Nephron (organoid): Measurements from ENCODE around the gene SMIM13.
A peak's percentile ranks its signal among the peaks of the same experiment; 100 is the strongest.

Experiments used
- H3K27ac Mint-ChIP-seq, 3 experiments: 2 replicates each; pipeline ENCODE4 v1.8.0; 2020; ENCODE audit warnings: mixed read lengths in 3 of 3, mild to moderate bottlenecking in 2 of 3, moderate library complexity in 1 of 3
- H3K27me3 Mint-ChIP-seq: 2 replicates; pipeline ENCODE4 v1.8.0; 2021; ENCODE audit warnings: low read depth, mild to moderate bottlenecking, moderate library complexity, mixed read lengths
- H3K36me3 Mint-ChIP-seq: 2 replicates; pipeline ENCODE4 v1.8.0; 2020; ENCODE audit warnings: low read depth, mixed read lengths
- H3K4me1 Mint-ChIP-seq: 2 replicates; pipeline ENCODE4 v1.8.0; 2020; ENCODE audit warnings: mixed read lengths
- H3K4me3 Mint-ChIP-seq, 3 experiments: 2 replicates each; pipeline ENCODE4 v1.8.0; 2020; ENCODE audit warnings: mild to moderate bottlenecking in 3 of 3, mixed read lengths in 3 of 3, moderate library complexity in 2 of 3
- H3K9me3 Mint-ChIP-seq: 2 replicates; pipeline ENCODE4 v1.8.0; 2020; ENCODE audit warnings: mixed read lengths
- TF ChIP-seq, protein P1 (sequence below), 3 experiments: fragments of 200-600 bp; sonication (generic); IDR thresholded peaks; one replicate each; pipeline ENCODE4 v1.5.0; 2021; ENCODE audit warnings: antibody characterized with exemption in 3 of 3; ENCODE audit not compliant: unreplicated experiment in 3 of 3

Gene SMIM13

DNA sequence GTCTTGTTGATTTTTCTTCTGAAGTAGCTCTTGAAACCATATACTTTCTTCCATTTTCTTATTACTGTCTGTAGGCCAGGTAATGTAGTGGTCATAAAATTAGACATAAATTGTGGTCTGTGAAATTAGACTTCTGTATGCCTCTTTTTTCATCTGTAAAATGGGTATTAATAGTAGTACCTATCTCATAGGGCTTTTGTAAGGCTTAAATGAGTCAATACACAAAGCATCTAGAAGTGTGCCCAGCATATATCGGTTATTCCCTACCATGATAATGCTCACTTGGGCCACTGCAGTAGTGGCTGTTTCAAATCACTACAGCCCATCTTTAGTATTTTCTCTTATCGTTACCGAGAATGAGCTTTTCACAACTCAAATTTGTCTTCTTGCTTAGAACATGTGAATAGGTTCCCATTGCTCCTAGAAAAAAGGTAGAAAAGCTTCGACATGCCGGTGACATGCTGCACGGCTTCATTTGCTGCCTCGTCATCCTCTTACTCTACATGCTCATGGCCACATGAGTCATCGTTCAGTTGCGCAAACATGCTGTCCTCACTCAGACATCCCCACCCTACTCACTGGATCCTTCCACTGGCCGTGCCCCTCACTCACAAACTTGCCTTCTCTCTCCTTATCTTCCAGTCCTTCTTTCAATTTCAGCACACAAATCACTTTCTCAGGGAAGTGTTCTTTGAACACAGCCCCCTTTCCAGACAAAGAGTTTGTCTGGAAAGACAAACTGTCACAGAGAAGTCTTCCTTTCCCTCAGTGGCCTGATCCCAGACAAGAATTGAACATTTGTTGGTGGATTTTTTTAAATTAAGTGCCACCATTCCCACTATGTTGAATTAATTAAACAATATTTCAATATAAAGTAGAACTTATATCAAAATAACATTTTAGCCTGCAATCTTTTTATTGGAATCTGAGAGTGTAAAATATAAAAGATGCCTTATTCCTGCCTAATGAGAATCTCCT, 50.0 kb downstream of the SMIM13 start:
- H3K27ac Mint-ChIP-seq, result no peak overlapping the region
- TF ChIP-seq, protein P1, sequence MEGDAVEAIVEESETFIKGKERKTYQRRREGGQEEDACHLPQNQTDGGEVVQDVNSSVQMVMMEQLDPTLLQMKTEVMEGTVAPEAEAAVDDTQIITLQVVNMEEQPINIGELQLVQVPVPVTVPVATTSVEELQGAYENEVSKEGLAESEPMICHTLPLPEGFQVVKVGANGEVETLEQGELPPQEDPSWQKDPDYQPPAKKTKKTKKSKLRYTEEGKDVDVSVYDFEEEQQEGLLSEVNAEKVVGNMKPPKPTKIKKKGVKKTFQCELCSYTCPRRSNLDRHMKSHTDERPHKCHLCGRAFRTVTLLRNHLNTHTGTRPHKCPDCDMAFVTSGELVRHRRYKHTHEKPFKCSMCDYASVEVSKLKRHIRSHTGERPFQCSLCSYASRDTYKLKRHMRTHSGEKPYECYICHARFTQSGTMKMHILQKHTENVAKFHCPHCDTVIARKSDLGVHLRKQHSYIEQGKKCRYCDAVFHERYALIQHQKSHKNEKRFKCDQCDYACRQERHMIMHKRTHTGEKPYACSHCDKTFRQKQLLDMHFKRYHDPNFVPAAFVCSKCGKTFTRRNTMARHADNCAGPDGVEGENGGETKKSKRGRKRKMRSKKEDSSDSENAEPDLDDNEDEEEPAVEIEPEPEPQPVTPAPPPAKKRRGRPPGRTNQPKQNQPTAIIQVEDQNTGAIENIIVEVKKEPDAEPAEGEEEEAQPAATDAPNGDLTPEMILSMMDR (IDR thresholded peaks at IDR 0.05; ENCODE audit: unreplicated experiment in 3 of 3), result no peak
- H3K27me3 Mint-ChIP-seq, result no peaks in the 10 kb centered on the region
- no peak overlapping the region for H3K4me3 Mint-ChIP-seq
- no peaks in the 10 kb centered on the region for H3K36me3 Mint-ChIP-seq
- no peaks in the 10 kb centered on the region for H3K4me1 Mint-ChIP-seq
- peaks cover 2% of the 10 kb centered on the region for H3K9me3 Mint-ChIP-seq

DNA sequence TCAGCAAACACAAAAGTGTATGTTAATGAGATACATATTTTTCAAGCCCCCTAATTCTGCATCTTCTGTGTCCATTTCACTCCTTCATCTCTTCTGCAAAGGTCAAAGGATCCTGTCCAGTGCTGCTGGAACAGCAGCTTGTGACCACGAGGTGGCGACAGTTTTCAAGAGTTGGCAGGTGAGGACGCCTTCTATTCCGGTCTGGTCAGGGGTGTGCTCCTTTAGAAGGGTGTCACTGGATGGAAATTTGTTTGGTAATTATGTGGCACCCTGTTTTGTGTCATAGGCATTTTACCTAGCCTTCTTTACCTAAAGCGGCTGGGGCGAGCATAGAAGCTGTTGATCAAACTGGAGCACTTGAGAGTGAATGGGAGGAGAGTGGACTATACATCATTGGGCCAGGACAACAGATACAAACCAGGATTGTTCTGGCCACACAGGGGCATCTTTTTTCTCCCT, 50.8 kb downstream of the SMIM13 start:
- H3K27me3 Mint-ChIP-seq, result no peaks in the 10 kb centered on the region
- H3K27ac Mint-ChIP-seq, result no peak overlapping the region
- H3K4me1 Mint-ChIP-seq, result no peaks in the 10 kb centered on the region
- H3K4me3 Mint-ChIP-seq, result no peak overlapping the region
- TF ChIP-seq, protein P1 (IDR thresholded peaks at IDR 0.05; ENCODE audit: unreplicated experiment in 3 of 3), result peak; percentile 90 to 94 (median 91)
- H3K9me3 Mint-ChIP-seq, result peaks cover 2% of the 10 kb centered on the region
- no peaks in the 10 kb centered on the region for H3K36me3 Mint-ChIP-seq

DNA sequence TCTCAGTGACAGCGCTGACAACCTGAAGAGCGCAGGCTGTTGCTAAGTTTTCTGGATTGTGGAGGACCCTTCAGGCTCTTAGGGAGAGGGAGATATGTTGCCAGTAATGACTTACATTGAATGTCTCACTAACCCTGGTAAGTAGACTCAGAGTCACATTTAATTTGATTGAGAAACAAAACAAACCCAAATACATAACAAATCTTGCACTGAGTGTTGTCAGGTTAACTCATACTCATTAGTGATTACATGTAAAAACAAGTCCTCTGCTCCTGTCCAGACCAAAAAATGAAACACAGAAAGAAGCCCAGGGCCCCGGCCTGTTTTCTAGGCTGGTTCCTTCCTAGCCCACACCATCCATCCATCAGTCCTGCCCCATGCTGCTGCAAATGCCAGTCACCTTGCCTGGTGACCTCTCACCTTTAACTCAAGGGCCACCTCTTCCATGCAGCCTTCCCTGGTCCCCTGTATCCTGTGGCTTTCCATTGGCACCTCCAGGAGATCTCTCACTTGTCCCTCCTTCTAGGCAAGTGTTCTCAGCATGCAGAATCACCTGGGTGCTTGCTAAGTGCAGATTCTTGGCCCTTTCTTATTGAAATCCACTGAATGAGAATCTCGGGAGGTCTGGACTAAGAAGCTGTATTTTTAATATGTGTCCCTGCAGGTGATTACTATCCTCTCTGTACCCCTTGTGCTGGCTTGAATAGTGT, 52.6 kb downstream of the SMIM13 start:
- H3K27me3 Mint-ChIP-seq, result no peaks in the 10 kb centered on the region
- no peaks in the 10 kb centered on the region for H3K36me3 Mint-ChIP-seq
- H3K4me1 Mint-ChIP-seq, result no peaks in the 10 kb centered on the region
- no peak overlapping the region for H3K27ac Mint-ChIP-seq
- no peak overlapping the region for H3K4me3 Mint-ChIP-seq
- H3K9me3 Mint-ChIP-seq, result peaks cover 2% of the 10 kb centered on the region
- TF ChIP-seq, protein P1 (IDR thresholded peaks at IDR 0.05; ENCODE audit: unreplicated experiment in 3 of 3), result no peak

DNA sequence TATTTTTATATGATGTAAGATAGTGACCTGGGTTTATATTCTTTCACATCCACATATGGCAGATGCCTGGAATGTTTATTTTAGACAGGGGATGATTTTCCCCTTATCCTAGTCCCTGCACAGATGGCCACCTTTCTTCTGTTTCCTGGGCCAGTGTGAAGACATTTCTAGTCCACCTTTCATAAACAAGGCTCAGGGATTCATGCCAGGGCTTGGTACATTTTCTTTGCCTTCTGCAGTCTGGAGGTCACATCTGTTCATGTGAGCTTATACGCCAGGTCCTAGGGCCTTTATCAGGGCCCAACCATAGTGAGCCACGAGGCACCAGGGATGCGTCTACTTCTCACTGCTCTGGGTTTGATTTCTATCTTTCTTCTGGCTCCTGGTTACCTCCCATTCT, 55.9 kb downstream of the SMIM13 start:
- TF ChIP-seq, protein P1 (IDR thresholded peaks at IDR 0.05; ENCODE audit: unreplicated experiment in 3 of 3), result no peak
- Mint-ChIP-seq H3K27me3 (no peaks in the 10 kb centered on the region), H3K4me1 (no peaks in the 10 kb centered on the region), H3K9me3 (peaks cover 2% of the 10 kb centered on the region), H3K36me3 (no peaks in the 10 kb centered on the region), H3K4me3 (no peak overlapping the region), H3K27ac (no peak overlapping the region)

DNA sequence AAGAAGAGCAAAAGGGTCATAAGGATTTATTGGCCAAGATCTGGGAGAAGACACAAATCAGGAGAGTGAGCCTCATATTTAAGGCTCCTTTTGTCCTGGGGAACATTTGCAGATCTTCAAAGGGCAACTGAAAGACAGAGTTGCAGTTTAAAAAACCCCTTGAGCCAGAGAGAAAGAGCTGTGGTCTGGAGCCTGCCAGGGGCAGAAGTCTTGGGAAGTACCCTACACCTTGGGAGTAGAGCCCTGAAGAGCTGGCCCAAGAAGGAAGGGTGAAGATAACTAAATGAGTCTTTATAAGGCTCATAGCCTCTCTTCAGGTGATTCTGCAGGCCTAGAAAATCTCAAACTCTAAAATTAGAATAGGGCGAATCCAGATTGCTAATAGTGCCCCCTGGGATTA, 57.9 kb downstream of the SMIM13 start:
- Mint-ChIP-seq H3K36me3 (no peaks in the 10 kb centered on the region), H3K4me3 (no peak overlapping the region), H3K4me1 (no peaks in the 10 kb centered on the region), H3K27me3 (peaks cover 4% of the 10 kb centered on the region), H3K9me3 (peaks cover 2% of the 10 kb centered on the region), H3K27ac (no peak overlapping the region)
- TF ChIP-seq, protein P1 (IDR thresholded peaks at IDR 0.05; ENCODE audit: unreplicated experiment in 3 of 3), result no peak
